ENCODE measurements around the gene LIPC.

The LIPC gene

DNA sequence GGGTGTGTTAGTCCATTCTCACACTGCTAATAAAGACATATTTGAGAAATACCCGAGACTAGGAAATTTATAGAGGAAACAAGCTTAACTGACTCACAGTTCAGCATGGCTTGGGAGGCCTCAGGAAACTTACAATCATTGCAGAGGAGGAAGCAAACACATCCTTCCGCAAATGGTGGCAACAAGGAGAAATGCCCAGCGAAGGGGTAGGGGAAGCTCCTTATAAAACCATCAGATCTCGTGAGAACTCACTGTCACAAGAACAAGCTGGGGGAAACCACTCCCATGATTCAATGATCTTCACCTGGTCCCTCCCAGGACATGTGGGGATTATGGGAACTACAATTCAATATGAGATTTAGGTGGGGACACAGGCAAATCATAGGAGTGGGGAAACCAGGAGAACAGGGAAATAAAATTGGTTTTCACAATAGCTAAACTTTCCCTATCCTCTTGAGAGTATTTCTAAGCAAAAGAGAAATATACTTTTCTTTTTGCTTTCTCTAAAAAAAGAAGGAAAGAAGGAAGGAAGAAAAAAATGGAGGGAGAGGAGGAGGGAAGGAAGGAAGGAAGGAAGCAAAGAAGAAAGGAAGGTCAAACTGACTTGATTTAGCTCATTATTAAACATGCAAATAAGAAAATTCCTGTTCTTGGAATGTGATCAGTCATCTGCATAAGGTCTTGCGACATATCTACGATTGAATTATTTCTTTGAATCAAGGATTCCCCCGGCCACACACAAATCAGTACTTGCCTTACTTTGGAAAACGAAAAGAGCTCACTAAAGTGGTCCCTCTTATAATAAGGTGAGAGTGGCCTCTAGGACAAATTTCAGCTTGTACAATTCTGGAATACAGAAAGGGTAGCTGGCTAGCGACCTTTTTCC is 75.2 kb downstream of the LIPC start:
- ATAC-seq: no peak
- TF ChIP-seq, protein P1, sequence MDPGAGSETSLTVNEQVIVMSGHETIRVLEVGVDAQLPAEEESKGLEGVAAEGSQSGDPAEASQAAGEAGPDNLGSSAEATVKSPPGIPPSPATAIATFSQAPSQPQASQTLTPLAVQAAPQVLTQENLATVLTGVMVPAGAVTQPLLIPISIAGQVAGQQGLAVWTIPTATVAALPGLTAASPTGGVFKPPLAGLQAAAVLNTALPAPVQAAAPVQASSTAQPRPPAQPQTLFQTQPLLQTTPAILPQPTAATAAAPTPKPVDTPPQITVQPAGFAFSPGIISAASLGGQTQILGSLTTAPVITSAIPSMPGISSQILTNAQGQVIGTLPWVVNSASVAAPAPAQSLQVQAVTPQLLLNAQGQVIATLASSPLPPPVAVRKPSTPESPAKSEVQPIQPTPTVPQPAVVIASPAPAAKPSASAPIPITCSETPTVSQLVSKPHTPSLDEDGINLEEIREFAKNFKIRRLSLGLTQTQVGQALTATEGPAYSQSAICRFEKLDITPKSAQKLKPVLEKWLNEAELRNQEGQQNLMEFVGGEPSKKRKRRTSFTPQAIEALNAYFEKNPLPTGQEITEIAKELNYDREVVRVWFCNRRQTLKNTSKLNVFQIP (CRISPR knock-in tag; IDR thresholded peaks at IDR 0.05; ENCODE audit: borderline replicate concordance, low read depth): no peak
- TF ChIP-seq RARB (CRISPR knock-in tag; IDR thresholded peaks at IDR 0.05) (no peak), ISL1 (CRISPR knock-in tag; IDR thresholded peaks at IDR 0.05) (no peak), ZFP30 (CRISPR knock-in tag; IDR thresholded peaks at IDR 0.05) (no peak), GLIS3 (CRISPR knock-in tag; IDR thresholded peaks at IDR 0.05) (no peak)
- TF ChIP-seq, protein P2, sequence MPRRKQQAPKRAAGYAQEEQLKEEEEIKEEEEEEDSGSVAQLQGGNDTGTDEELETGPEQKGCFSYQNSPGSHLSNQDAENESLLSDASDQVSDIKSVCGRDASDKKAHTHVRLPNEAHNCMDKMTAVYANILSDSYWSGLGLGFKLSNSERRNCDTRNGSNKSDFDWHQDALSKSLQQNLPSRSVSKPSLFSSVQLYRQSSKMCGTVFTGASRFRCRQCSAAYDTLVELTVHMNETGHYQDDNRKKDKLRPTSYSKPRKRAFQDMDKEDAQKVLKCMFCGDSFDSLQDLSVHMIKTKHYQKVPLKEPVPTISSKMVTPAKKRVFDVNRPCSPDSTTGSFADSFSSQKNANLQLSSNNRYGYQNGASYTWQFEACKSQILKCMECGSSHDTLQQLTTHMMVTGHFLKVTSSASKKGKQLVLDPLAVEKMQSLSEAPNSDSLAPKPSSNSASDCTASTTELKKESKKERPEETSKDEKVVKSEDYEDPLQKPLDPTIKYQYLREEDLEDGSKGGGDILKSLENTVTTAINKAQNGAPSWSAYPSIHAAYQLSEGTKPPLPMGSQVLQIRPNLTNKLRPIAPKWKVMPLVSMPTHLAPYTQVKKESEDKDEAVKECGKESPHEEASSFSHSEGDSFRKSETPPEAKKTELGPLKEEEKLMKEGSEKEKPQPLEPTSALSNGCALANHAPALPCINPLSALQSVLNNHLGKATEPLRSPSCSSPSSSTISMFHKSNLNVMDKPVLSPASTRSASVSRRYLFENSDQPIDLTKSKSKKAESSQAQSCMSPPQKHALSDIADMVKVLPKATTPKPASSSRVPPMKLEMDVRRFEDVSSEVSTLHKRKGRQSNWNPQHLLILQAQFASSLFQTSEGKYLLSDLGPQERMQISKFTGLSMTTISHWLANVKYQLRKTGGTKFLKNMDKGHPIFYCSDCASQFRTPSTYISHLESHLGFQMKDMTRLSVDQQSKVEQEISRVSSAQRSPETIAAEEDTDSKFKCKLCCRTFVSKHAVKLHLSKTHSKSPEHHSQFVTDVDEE (CRISPR knock-in tag; IDR thresholded peaks at IDR 0.05): no peak

DNA sequence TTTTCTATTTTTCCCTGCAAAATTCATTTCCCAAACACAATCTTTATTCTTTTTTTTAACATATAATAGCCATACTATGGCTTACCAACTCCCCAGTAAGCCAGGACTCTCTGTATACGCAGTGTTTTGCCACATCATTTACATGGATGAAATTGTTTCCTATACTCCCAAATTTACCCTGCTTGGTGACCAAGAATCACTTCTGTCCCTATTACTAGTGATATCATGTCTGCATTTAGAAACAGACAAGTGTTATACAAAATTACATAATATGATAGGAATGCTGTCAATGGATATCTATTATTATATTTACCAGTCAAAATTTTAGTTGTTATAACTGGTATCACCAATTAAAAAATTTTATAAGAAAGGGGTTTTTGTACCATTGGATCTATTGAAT is 77.8 kb downstream of the LIPC start:
- ATAC-seq: no peak
- TF ChIP-seq RARB (CRISPR knock-in tag; IDR thresholded peaks at IDR 0.05) (no peak), GLIS3 (CRISPR knock-in tag; IDR thresholded peaks at IDR 0.05) (no peak), ZNF70 (CRISPR knock-in tag; IDR thresholded peaks at IDR 0.05) (no peak), ZFP30 (CRISPR knock-in tag; IDR thresholded peaks at IDR 0.05) (no peak), ISL1 (CRISPR knock-in tag; IDR thresholded peaks at IDR 0.05) (no peak), ZNF8 (CRISPR knock-in tag; IDR thresholded peaks at IDR 0.05) (no peak), ZC3H10 (CRISPR knock-in tag; IDR thresholded peaks at IDR 0.05) (no peak), TOX (CRISPR knock-in tag; IDR thresholded peaks at IDR 0.05; ENCODE audit: borderline replicate concordance) (no peak), TCF4 (CRISPR knock-in tag; IDR thresholded peaks at IDR 0.05; ENCODE audit: borderline replicate concordance) (no peak), SNAI2 (CRISPR knock-in tag; IDR thresholded peaks at IDR 0.05) (no peak), PPARA (CRISPR knock-in tag; IDR thresholded peaks at IDR 0.05; ENCODE audit: borderline replicate concordance) (no peak), ZNF565 (CRISPR knock-in tag; conservative IDR thresholded peaks at IDR 0.05; ENCODE audit: low read depth) (no peak), ARNTL (CRISPR knock-in tag; IDR thresholded peaks at IDR 0.05; ENCODE audit: borderline replicate concordance, low read depth) (no peak), BACH2 (CRISPR knock-in tag; IDR thresholded peaks at IDR 0.05; ENCODE audit: borderline replicate concordance) (no peak), ESRRG (CRISPR knock-in tag; IDR thresholded peaks at IDR 0.05) (no peak)
- TF ChIP-seq, protein P2 (CRISPR knock-in tag; IDR thresholded peaks at IDR 0.05): no peak
- TF ChIP-seq, protein P3, sequence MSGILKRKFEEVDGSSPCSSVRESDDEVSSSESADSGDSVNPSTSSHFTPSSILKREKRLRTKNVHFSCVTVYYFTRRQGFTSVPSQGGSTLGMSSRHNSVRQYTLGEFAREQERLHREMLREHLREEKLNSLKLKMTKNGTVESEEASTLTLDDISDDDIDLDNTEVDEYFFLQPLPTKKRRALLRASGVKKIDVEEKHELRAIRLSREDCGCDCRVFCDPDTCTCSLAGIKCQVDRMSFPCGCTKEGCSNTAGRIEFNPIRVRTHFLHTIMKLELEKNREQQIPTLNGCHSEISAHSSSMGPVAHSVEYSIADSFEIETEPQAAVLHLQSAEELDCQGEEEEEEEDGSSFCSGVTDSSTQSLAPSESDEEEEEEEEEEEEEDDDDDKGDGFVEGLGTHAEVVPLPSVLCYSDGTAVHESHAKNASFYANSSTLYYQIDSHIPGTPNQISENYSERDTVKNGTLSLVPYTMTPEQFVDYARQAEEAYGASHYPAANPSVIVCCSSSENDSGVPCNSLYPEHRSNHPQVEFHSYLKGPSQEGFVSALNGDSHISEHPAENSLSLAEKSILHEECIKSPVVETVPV (CRISPR knock-in tag; IDR thresholded peaks at IDR 0.05): no peak
- TF ChIP-seq, protein P4, sequence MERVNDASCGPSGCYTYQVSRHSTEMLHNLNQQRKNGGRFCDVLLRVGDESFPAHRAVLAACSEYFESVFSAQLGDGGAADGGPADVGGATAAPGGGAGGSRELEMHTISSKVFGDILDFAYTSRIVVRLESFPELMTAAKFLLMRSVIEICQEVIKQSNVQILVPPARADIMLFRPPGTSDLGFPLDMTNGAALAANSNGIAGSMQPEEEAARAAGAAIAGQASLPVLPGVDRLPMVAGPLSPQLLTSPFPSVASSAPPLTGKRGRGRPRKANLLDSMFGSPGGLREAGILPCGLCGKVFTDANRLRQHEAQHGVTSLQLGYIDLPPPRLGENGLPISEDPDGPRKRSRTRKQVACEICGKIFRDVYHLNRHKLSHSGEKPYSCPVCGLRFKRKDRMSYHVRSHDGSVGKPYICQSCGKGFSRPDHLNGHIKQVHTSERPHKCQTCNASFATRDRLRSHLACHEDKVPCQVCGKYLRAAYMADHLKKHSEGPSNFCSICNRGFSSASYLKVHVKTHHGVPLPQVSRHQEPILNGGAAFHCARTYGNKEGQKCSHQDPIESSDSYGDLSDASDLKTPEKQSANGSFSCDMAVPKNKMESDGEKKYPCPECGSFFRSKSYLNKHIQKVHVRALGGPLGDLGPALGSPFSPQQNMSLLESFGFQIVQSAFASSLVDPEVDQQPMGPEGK (CRISPR knock-in tag; IDR thresholded peaks at IDR 0.05; ENCODE audit: borderline replicate concordance): no peak
- TF ChIP-seq, protein P5, sequence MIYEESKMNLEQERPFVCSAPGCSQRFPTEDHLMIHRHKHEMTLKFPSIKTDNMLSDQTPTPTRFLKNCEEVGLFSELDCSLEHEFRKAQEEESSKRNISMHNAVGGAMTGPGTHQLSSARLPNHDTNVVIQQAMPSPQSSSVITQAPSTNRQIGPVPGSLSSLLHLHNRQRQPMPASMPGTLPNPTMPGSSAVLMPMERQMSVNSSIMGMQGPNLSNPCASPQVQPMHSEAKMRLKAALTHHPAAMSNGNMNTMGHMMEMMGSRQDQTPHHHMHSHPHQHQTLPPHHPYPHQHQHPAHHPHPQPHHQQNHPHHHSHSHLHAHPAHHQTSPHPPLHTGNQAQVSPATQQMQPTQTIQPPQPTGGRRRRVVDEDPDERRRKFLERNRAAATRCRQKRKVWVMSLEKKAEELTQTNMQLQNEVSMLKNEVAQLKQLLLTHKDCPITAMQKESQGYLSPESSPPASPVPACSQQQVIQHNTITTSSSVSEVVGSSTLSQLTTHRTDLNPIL (CRISPR knock-in tag; IDR thresholded peaks at IDR 0.05; ENCODE audit: low read depth): no peak
- TF ChIP-seq, protein P1 (CRISPR knock-in tag; IDR thresholded peaks at IDR 0.05; ENCODE audit: borderline replicate concordance, low read depth): no peak

All from SK-N-SH treated with all-trans-retinoic acid at 6 μM for 48 hours (cell line).